DMS 273 (cell line): ENCODE results near the gene CAMTA1.
"Not testable (repeated sequence)": the region's sequence is repeated elsewhere in the genome, so short reads cannot be mapped to it uniquely, and the experiment has no call there.

Experiments used
- DNase-seq: peaks from one replicate; lab custom pipeline; 2025; ENCODE audit not compliant: unreplicated experiment; lab: John Stamatoyannopoulos, UW

CAMTA1 gene

DNA sequence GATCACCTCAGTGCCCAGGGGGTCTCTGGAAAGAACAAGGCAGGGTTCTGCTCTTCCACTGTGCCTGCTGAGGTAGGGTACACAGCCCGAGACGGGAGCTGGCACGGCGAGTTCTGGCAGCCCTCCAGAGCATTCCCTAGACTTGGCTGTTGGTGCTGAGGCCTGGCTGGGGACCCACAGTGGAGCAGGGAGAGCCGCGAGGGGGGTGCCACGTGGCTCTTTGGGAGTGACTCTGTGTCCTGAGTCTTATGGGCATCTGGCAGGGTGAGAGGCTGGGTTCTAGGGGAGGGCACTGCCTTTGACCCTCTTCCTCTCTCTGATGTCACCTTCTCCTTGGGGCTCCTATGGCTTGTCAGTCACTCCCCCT, 336.4 kb downstream of the CAMTA1 start:
- no peak for DNase-seq

DNA sequence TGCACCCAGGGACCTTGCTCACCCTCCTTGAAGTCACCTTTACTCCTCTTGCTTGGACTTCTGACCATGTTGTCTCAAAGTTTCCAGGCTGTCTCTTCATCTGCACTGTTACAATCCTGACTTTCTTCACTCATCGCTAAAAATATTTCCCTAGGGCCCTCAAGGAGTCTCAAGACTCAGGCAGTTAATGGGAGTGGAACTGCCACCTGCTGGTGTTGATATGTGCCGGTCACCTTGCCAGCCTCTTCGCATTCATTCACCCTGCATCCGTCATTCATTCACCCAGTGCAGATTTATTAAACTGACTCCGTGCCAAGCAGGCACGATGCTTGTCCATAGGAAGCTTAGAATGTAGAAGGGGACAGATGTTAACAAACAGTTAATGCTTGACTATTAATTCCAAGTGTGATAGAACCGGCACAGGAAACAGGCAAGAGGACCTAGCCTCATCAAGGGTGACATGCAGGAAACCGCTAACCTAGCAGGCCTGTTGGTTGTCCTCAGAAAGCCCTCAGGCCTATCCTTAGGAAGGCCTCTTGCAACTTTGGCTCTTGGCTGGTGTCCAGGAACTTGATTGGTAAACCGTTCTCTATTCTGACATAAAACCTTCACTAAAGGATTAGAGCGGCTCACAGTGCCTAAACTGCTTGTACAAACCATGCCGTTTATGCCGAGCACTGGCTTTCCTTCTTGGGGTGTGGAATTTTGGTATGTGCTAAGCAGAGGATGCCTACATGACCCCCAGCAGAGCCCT, 342.2 kb downstream of the CAMTA1 start:
- DNase-seq = no peak

DNA sequence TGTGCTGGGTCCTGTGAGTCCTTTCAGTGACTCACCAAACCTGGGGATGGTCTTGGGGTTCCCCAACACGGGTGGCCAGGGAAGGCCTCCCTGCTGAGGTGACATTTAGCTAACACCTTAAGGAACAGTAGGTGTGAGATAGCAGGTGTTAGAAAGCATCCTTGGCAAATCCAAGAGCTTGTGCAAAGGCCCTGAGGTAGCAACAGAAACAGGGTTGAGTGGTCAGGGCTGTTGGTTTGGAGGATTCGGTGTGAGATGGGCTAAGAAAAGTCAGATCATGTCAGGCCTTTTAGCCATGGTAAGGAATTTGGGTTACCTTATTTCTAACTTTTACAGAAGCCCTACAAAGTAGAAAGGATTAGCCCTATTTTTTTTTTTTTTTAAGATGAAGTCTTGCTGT, 343.0 kb downstream of the CAMTA1 start:
- no peak for DNase-seq

DNA sequence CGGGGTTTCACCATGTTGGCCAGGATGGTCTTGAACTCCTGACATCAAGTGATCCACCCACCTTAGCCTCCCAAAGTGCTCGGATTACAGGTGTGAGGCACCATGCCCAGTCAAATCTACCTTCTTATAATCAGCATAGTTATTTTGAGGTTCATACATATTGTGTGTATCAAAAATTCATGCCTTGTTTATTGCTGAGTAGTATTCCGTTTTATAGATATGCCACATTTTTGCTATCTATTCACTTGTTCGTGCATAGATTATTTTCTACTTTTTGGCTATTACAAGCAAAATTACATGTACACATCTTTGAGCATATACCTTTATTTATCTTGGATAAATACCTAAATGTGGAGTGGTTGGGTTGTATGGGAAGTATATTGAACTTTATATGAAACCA, 344.9 kb downstream of the CAMTA1 start:
- DNase-seq = no peak

DNA sequence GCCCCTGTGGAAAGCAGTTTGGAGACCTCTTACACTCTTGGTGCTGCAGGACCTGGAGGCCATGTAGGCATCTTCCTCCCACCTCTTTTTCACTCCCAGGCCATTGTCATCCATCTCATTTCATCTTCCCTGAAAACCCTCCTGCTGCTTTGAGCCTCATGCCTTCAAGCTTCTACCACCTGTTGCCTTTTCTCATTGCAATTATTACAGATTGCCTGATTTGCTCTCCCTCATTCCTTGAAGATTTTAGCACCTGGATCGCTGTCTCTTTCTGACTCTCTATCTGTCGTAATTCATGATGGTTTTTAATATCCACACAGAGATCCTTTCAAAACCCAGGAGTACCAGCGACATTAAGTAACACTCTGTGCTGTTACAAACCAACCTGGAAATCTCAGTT, 350.2 kb downstream of the CAMTA1 start:
- no peak for DNase-seq

DNA sequence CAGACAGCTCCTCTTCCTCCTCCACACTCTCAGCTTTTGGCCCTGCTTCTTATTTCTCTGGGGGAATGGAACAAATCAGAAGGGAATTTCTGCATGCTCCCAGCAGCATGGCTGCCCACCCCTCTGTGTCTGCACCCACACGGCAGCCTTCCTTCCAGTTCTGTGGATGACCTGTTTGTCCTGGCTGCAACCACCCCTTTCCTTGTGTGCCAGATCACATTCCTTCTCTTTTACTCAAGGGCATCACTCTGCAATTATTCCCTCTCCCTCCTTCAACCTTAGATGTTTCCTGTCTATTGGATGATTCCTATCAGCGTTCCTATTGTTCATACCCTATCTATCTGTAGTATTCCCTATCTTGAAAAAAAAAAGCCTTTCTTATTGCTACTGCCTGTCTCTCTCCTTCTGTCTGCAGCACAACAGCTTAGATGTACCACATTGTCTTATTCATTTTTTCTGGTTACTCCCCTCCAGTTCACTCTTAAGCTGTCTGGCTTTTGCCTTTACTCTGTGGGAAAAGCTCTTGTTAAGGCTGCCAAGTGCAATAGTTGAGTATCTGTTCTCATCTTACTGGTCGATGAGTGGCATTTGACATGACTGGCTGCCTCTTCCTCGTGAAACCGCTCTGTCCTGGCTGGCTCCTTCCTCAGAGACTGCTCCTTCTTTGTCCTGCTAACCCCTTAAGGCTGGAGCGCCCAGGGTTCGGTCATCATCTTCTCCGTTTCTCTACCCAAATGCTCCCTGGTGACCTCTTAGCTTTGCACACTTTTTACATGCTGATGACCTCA, 351.1 kb downstream of the CAMTA1 start:
- no peak for DNase-seq

DNA sequence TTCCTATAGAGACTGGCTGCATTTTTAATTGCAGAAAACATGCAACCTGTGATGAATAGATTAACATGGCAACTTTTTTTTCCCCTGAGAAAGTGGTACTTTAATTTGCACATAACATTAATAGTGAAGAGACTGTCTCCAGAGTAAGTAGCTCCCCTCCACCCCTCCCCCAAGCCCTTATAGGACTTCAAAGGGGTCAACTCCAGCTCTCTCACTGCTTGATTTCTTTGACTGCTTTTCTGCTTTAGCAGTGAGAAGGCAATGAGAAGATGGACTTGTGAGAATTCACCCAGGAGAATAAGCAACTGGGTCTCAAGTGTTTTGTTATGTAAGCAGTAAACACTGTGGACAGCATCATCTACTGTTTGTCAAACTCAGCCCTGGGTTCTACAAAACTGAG, 355.0 kb downstream of the CAMTA1 start:
- no peak for DNase-seq

DNA sequence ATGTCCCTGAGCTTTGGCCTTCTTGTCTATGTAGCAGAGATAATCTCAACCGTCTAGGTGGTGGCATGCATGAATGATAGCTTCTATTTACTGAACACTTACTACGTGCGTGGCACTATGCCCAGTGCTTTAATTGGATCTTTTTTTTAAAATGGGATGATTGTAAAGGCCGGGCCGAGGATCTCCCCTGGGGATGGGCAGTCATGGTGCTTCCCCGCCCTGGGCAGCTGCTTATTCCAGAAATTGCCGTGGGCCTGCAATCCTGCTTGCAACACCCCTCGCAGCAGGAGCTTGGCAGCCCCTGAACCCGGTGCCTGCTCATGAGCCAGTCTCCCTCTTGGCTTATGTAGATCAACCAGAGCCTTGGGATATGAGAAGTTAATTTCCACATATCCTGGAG, 360.7 kb downstream of the CAMTA1 start:
- no peak for DNase-seq

DNA sequence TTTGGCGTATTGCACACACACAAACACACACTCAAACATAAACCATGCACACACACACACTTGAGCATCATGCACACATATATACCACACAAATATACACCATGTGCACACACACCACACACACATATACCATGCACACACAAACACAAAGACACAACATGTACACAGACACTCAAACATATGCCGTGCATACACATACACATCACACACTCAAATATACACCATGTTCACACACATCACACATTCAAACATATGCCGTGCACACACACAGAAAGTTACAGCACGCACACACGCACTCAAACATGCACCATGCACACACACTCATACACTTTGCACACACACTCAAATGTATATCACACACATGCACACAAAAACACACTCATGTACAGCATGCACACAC, 361.5 kb downstream of the CAMTA1 start:
- no peak for DNase-seq

DNA sequence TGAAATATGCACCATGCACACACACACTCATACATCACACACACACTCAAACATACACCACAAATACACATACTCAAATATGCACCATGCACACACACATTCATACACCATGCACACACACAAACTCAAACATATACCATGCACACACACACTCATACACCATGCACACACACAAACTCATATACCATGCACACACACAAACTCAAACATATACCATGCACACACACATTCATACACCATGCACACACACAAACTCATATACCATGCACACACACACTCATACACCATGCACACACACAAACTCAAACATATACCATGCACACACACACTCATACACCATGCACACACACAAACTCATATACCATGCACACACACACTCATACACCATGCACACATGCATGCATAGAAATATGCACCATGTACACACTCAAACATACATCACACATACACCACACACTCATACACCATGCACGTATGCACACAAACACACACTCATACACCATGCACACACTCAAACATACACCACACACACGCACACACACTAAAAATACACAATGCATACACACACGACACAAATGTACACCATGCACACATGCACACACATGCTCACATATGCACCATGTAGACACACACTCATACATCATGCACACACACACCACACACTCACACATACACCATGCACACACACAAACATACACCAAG, 362.5 kb downstream of the CAMTA1 start:
- DNase-seq = not testable (repeated sequence)

DNA sequence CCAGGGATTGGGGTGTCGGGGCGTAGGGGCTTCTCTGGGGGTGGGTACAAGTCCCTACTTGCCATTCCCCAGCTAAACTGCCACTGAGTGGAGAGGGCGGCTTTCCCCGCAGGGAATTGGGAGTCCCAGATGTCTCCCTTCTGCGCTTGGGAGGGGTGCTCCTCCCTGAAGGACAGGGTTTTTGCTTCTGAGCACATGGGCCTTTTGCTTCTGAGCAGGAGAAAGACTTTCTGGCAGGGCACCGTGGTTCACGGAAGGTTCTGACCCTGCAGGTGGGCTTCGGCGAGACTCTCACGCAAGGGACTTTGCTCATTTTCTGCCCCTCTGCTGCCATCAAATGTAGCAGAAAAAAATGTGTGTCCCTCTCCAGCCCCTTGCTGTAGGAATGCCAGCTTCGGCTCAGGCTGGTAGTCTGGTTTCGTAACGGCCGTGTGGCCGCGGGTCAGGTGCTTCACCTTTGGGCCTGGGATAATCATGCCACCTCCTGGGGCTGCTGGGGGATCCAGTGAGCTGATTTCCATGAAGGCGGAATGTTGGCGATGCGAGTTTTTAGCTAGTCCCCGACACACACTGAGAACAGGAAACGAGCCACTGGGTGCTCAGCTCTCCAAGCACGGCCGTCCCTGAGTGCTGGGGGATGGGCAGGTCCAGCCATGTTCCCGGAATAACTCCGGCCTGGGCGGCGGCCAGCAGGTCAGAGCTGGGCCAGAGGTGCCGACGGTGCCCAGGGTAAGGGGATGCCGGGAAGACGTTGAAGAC, 364.0 kb downstream of the CAMTA1 start:
- DNase-seq = no peak

DNA sequence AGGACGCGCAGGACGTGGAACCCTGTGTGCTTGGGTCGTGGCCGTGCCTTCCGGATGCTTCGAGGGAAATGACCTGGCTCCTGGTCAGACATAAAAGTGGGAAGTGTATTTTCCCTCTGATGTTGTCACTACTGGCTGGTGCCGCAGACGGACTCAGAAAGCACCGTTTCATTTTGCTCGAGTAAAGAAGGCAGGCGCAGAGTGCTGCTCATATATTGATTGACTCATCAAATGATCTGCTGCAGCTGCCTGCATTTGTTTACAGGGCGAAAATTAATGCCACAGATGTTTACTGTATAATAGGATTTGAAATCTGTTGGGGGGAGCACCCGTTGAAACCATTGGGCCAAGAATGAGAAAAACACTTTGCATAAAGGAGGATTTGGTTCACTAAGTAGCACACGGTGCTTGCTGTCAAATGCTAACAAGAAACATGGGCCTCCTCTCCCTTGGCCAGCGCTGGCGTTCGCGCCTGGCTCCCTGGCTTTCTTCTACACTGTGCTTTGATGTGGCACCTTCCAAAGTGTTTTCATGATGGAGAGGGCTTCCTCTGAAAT, 365.5 kb downstream of the CAMTA1 start:
- DNase-seq = no peak

DNA sequence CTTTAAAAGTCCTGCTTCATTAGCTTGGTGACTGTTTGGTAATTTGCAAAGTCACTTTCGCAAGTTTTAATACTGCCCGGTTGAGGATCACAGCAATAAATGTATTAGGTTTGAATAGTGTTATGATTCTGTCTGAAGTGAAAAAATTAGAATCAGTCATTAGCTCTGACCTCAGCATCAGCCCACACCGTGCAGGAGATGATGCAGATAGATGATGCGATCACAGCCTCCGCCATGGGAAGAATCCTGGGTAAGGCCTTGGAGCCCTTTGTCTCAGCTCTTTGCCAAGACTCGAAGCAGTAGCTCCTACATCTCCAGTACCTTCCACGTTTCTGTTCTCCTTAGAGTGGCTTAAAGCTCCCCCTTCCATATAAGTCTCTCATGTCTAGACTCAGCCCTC, 366.7 kb downstream of the CAMTA1 start:
- DNase-seq = no peak

DNA sequence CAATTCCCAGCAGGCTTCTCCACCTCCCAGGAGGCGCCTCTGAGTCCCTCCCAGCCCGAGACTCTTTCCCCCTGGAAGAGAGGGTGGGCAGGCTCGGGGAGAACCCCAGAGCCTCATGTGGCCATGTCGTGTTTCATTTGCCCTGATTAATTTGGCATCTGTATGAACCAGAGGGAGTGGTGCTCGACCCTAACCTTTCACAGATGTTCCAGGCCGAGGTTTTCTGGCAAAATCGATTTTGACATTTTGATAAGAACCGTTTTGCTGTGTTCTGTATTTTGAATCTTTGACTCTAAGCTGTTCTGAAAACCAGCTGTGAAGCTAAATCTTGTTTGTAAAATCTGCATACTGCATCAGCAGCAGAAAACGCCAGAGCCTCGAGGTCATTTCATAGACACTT, 367.4 kb downstream of the CAMTA1 start:
- DNase-seq = no peak

DNA sequence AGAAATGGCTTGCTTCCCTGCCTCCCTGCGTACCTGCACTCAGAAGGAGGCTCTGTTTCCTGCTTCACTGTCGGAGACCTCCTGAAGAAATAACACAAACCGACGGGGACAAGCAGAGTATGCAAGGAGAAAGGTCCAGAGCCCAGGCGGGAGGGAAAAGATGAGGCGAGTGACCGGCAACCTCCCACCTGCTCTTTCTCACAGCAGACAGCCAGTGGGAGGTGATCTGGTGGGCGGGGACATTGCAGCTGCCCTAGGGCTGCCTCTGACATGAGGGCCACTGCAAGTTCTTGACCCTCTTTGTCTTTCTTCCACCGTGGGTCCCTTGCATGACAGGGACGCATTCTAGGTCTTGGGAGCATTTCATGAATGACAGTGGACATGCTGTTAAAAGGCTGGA, 368.2 kb downstream of the CAMTA1 start:
- no peak for DNase-seq

DNA sequence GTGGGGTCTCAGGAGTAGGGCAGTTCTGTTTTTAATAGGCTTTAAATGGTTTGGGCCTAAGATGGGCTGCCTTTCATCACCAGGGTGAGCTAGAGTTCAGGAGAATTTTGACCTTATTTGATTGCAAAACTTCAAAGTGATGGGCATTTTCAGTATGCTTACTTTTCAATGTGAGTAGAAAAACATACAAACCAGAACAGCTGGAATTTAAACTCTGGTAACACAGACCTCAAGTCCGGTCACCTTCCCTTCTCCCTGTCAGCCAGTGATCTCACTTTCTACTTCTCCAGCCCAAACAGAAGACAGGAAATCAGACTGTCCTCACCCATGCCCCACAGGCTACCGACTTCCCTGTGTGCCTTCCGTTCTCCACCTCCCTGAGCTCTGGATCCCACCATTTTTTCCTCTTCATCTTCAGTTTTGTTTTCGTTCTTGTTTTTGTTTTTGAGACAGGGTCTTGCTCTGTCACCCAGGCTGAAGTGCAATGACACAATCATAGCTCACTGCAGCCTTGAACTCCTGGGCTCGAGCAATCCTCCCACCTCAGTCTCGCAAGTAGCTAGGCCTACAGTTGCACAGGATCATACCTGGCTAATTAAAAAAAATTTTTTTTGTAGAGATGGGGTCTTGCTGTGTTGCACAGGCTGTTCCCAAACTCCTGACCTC, 374.0 kb downstream of the CAMTA1 start:
- no peak for DNase-seq

DNA sequence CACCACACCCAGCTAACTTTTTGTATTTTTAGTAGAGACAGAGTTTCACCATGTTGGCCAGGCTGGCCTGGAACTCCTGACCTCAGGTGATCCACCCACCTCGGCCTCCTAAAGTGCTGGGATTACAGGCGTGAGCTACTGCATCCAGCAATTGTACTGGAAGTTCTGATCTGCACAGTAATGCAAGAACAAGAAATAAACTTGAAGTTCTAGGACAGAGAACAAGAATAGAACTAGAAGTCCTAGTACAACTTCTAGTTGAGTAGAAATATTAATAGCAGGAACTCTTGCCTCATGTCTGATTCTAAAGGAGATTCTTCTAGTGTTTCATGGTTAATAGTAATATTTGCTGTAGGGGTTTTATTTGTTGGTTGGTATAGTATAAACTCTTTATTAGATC, 383.3 kb downstream of the CAMTA1 start:
- DNase-seq = not testable (repeated sequence)

DNA sequence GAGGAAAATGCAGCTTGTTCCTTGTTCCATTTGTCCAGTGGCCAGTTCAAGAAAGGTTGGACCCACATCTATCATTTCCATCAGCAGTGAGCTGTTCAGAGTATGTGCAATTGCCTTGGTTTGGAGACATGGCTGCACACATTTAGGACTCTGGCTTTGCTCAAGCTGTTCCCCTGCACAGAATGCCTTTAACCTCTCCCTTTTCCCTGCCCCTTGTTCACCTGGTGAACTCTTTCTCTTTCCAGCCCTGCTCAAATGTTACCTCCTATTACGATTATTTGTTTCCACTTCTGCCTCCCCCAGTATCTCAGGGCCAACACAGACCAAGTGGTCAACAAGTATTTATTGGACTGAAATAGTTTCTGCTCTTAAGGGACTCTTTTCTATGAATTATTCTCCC, 385.9 kb downstream of the CAMTA1 start:
- no peak for DNase-seq

DNA sequence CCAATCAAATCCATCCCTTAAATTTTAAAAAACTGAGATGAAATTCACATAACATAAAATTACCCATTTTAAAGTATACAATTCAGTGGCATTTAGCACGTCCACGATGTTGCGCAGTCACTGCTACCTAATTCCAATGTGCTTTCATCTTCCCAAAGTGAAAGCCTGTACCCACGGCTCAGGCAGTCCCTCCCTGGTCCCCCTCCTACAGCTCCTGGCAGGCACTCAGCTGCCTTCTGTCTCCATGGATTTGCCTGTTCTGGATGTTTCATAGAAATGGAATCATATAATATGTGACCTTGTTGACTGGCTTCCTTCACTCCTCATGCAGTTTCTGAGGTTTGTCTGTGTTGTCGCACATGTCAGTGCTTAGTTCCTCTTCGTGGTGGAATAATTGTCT, 386.3 kb downstream of the CAMTA1 start:
- no peak for DNase-seq

DNA sequence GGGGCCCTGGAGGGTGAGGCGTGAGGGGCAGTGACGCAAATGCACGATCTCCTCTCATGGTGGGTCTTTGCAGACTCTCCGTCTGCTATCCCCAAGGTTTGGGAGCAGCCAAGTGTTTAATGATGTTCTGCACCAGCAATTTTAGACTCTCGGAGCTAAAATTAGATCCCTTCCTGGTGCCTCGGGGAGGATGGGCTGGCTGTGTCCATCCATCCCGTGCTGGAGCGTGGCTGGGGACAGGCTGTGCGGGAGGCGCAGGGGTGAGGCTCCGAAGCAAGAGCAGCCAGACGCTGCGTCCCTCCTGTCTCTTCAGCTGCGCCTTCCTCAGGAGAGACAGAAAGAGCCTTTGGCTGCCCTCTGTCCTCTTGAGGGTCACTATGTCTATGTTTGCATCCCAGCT, 387.6 kb downstream of the CAMTA1 start:
- DNase-seq = no peak

DNA sequence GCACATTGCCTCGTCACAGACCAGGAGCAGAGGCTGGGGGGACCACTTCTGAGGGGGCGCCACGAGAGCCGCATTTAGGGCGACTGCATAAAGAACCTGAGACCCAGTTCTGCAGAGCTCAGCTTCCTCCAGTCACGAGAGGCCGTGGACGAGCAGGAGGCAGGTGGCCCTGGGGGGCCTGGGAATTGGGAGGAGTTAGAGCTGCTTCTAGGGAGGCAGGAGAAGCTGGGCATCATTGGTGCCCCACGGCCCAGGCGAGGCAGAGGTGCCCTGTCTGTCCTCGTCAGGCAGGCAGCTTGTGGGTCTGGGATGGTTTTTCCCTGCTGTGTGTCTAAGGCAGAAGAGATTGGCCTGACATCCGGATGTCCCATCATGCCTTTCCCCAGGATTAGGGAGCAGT, 389.3 kb downstream of the CAMTA1 start:
- no peak for DNase-seq
